OCI-M2 (cell line): ENCODE results near the gene VTI1A.

Experiments used
- DNase-seq: peaks from one replicate; lab custom pipeline; 2025; ENCODE audit not compliant: unreplicated experiment; lab: John Stamatoyannopoulos, UW

Gene VTI1A

GRCh38 chr10:112775892-112776674 lies 329.1 kb downstream of the VTI1A start:
- no peak for DNase-seq

- no peak for DNase-seq
Measured at GRCh38 chr10:112778579-112778978, 331.6 kb downstream of the VTI1A start.

GRCh38 chr10:112779025-112779770 lies 332.2 kb downstream of the VTI1A start:
- DNase-seq, result no peak

GRCh38 chr10:112782200-112782907 lies 335.3 kb downstream of the VTI1A start:
- DNase-seq, result no peak

DNA sequence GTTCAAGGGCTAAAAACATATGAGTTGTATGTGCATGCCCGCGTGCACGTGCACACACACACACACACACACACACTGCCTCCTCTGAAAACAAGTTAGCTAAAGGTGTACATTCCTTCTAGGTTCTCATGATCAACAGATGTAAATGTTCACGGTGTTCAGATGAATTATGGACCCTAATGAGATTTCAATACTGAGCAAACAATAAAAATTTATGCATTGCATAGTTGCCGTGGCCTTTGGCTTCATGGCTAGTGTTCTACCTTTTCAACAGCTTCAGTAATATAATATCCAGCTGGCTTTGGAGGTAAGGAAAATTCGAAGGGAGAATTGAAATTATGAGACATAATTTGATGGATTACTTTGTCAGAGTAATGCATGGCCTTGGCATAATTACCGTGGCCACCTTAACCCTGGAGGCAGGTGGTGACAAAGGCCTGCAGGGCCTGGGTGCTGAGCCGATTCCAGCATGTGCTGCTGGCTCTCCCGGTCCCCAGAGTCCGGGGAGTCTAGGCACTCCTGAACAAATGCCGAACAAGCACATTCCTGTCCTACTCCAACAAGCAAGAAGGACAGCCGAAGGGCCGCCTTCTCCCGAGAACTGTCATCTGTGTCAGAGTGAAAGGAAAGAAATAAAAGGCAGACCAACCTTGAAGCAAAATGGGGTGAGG lies 336.5 kb downstream of the VTI1A start:
- no peak for DNase-seq

GRCh38 chr10:112784022-112784461 lies 337.0 kb downstream of the VTI1A start:
- DNase-seq, result no peak

DNA sequence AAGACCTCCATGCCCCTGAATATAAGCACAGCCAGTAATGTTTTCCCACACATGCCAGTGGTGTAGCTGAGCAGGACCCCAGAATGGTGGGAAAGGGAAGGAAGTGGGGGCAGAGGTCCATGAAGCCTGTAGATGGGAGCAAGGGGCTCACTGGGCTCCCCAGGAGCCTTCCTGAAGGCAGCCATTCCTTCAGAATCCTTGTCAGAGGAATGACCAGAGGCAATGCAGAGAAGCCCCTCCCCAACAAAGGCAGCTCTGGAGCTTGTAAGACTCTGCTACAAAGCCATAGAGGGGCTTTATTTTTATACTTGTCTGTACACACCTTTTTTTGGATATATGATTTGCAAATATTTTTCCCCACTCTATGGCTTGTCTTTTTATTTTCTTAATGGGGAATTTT lies 338.1 kb downstream of the VTI1A start:
- no peak for DNase-seq

DNA sequence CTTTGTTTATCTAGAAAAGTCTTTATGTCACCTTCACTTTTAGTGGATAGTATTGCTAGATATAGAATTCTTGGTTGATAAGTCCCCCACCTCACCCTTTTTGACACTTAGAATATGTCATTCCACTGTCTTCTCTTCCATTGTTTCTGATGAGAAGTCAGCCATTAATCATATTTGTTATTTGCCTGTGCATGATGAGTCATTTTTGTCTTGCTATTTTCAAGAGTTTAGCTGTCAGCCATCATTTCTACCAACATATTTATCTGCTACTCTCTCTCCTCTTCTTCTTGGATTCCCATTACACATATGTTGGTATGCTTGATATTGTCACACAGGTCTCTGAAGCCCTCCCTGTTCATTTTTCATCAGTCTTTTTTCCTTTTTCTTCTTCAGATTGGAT lies 342.2 kb downstream of the VTI1A start:
- no peak for DNase-seq

GRCh38 chr10:112790030-112790429 lies 343.0 kb downstream of the VTI1A start:
- no peak for DNase-seq

DNA sequence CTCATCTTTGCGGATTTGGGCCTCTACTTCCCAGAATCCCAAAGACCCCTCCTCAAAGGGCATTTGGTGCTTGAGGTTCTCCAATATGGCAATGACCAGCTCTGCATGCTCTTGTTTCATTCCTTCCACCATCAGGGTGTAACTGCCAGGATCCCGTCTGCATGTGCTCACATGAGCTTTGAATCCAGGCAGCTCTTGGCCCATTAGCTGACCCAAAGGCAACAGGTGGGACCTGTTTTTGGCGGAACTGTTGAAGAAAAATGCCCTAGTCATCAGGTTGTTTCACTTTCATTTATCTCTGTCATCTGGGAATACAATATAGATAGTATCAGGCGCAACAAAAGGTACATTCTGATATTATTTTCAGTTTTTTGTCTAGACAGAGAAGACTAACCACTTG lies 343.9 kb downstream of the VTI1A start:
- DNase-seq, result no peak

- no peak for DNase-seq
Measured at GRCh38 chr10:112791447-112791846, 344.4 kb downstream of the VTI1A start.

- DNase-seq, result no peak
Measured at GRCh38 chr10:112792487-112793201, 345.6 kb downstream of the VTI1A start.

GRCh38 chr10:112793202-112793921 lies 346.3 kb downstream of the VTI1A start:
- no peak for DNase-seq

DNA sequence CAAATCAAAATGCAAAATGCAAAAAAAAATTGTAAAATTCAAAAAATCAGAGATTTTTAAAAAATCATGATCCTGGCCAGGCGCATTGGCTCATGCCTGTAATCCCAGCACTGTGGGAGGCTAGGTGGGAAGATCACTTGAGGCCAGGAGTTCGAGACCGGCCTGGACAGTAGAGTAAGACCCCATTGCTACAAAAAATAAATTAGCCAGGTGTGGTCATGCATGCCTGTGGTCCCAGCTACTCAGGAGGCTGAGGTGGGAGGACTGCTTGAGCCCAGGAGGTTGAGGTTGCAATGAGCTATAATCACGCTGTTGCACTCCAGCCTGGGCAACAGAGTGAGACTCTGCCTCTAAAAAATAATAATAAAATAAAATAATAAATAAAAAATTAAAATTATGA lies 347.2 kb downstream of the VTI1A start:
- no peak for DNase-seq

GRCh38 chr10:112795067-112795466 lies 348.1 kb downstream of the VTI1A start:
- DNase-seq, result no peak

DNA sequence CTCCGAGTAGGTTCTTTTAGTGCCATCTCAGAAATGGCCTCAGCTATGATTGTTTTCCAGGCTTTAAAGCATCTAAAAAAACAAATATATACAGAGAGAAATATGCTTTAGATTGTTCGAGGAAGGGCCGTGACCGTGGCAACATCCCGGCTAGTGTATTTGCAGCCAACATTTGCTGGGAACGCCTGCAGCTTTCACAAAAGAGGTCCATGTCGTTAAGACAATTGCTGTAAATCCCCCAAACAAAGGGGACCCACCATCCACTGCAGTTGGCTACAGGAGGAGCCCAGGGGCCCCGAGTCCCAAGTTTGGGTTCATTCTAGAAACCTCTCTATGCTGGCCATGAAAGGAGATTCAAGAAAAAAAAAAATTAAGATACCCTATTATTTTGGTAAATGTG lies 350.2 kb downstream of the VTI1A start:
- no peak for DNase-seq

DNA sequence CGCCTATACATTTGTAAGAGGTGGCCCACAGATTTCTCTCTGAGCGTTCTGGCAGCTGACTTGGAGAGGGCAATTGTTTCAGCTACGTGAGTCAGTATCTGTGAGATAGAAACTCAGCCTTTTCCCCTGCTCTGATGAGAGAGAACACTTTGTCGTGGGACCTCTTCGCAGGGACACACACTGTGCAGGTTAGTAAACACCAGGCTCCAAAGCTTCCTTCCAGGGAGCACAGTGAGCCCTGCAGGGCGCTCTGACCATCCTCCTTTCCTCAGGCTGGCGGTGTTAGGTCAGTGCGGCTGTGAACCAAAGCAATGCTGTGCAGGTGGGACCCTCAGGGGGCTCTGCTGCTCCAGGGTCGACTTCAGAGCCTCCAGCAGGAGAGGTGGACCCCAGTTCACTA lies 350.8 kb downstream of the VTI1A start:
- no peak for DNase-seq

GRCh38 chr10:112799038-112799437 lies 352.0 kb downstream of the VTI1A start:
- no peak for DNase-seq

- no peak for DNase-seq
Measured at GRCh38 chr10:112799726-112800510, 352.9 kb downstream of the VTI1A start.
